ENCODE results near the gene SF1.

- TF ChIP-seq CTCF (conservative IDR thresholded peaks at IDR 0.05; ENCODE audit: low read length) (no peak), EZH2phosphoT487 (IDR thresholded peaks at IDR 0.05; ENCODE audit: borderline replicate concordance, low read depth, low read length) (no peak)
Observed at GRCh38 chr11:64715756-64716472, 62.4 kb downstream of the SF1 start.
